Epithelial cell of prostate (primary cell): ENCODE data around the gene F3.

Source experiments
- DNase-seq: peaks from one replicate; pipeline ENCODE4 v3.0.0-alpha.2; 2011; ENCODE audit warnings: low read depth, low spot score
- H3K27ac ChIP-seq: fragments of 450-650 bp; 2 replicates; pipeline ENCODE4 v1.5.1; 2017; ENCODE audit warnings: mild to moderate bottlenecking

F3 gene

GRCh38 chr1:94530373-94530878 lies 11.1 kb downstream of the F3 start:
- H3K27ac ChIP-seq: peak overlapping the region; percentile 96
- DNase-seq: no peak

GRCh38 chr1:94529416-94529815 lies 12.1 kb downstream of the F3 start:
- DNase-seq: no peak
- H3K27ac ChIP-seq: peak overlapping the region; percentile 65

GRCh38 chr1:94528826-94529225 lies 12.7 kb downstream of the F3 start:
- DNase-seq: no peak
- peak overlapping the region; percentile 65 for H3K27ac ChIP-seq

GRCh38 chr1:94528299-94528698 lies 13.3 kb downstream of the F3 start:
- peak overlapping the region; percentile 65 for H3K27ac ChIP-seq
- DNase-seq: peak; percentile 34

- peak; percentile 52 for DNase-seq
These were observed 14.0 kb downstream of the F3 start for GRCh38 chr1:94527447-94528031.

DNA sequence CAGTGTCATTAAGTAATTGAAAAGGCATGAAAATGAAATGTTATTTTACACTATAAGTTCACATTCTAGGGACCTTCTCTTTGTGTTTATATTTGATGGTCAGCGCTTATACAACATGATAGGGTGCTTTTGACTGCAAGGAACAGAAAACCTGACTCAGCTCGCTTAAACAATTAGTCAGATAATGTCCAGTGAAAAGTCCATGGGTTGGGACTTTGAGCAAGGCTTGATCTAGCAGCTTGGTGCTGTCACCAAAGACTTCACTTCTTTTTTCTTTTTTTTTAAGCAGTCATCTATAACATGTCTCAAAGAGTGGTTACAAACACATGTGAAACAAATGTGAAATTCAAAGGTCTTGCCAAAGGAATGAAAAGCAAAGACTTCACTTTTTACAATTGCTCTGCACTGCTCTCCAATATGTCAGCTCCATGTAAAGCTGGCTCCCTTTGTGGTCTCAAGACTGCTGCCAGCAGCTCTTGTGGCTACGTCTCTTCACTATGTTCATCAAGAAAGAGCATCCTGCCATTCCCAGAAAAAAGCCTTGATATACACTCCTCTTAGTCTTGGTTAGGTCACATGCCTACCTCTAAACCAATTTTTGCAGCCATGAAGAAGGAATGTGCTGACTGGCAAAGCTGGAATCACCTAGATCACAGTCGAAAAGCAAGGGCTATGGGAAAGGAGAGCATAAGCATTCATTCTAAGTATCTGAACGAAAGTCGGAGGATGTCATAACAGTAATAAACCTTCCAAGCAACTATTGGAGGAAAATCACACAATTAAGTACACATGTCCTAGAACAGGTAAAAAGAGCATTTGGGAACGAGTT lies 15.2 kb downstream of the F3 start:
- no peak for DNase-seq
- peak overlapping the region; percentile 65 for H3K27ac ChIP-seq

More at GRCh38 chr1:94527447-94528031, 14.0 kb downstream of the F3 start:
- H3K27ac ChIP-seq: peak overlapping the region; percentile 65

- no peak overlapping the region for H3K27ac ChIP-seq
- no peak for DNase-seq
These were observed 17.0 kb downstream of the F3 start for GRCh38 chr1:94524531-94524930.

GRCh38 chr1:94522304-94522703 lies 19.3 kb downstream of the F3 start:
- DNase-seq: no peak
- no peak overlapping the region for H3K27ac ChIP-seq

- DNase-seq: no peak
These were observed 22.2 kb downstream of the F3 start for GRCh38 chr1:94519351-94519750.

DNA sequence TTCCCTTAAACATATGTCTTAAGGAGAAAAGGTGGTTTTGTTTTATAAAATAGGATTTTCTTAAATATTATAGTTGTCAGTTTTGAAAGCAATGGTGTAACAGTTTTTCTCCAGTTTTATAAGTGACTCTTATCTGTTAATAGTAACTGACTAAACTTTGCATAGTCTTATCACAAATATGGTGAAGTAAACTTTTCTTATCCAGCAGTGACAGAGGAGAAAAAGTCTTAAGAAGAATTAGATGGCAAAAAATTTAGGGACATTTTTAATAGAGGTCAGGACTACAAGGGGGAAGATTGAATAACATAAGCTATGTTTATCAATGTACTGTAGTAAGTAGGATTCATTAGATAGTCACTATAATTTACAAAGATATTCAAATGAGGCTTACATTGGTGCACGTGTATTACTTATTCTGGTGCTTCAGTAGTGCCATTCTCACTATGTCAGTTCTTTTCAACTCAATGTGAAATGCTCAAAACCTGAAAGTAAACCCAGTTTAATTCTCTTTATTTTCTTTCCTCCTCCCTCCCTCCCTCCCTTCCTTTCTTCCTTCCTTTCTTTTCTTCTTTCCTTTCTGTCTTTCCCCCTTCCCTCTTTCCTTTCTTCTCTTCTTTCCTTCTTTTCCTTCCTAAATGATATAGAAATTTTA lies 26.1 kb downstream of the F3 start:
- no peak overlapping the region for H3K27ac ChIP-seq
- DNase-seq: no peak

More at GRCh38 chr1:94519351-94519750, 22.2 kb downstream of the F3 start:
- no peak overlapping the region for H3K27ac ChIP-seq

DNA sequence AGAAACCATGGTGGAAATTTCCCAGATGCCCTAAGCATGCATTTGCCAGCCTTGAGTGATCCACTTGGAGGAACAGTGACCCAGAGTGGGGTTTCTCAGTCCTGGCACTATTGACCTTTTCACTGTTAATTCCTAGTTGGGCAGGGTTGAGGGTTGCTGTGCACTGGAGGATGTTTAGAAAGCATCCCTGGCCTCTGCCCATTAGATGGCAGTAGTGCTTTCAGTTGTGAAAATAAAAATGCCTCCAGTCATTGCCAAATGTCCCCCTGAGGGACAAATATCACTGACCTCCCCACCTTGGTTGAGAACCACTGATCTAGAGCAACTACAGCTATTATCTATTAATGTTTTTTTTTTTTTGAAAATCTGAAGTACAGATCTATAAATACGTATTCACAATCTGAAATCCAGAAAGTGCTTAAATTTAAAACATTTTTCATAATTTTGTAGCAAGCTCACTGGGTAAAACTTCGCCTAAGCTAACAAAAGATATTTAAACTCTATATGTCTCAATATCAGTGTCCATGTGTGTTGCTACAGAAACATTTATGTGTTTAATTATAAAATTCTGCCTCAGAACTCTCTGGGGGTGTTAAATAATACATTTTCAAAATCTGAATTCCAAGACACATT lies 27.3 kb downstream of the F3 start:
- no peak overlapping the region for H3K27ac ChIP-seq
- DNase-seq: no peak

GRCh38 chr1:94512816-94513215 lies 28.7 kb downstream of the F3 start:
- no peak for DNase-seq
- H3K27ac ChIP-seq: no peak overlapping the region

GRCh38 chr1:94504601-94505000 lies 37.0 kb downstream of the F3 start:
- H3K27ac ChIP-seq: no peak overlapping the region
- DNase-seq: no peak

DNA sequence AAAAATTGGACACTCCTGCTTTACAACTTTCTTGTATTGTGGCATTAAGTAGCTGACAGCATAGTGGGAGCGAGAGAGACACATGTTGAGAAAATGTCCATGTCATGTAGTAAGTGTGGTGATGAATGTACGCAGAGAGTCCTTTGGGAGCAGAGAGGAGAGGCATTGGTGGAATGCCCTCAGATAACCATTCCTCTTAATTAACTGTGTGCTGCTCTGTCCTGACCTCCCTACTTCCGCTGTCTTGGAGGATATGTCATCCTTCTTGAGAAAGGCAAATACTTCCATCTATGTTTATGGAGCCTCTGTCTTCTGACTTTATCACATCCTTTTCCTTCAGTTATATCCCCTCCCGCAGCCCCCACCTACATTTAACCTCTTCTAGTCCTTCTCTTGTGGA lies 38.4 kb downstream of the F3 start:
- H3K27ac ChIP-seq: no peak overlapping the region
- no peak for DNase-seq

DNA sequence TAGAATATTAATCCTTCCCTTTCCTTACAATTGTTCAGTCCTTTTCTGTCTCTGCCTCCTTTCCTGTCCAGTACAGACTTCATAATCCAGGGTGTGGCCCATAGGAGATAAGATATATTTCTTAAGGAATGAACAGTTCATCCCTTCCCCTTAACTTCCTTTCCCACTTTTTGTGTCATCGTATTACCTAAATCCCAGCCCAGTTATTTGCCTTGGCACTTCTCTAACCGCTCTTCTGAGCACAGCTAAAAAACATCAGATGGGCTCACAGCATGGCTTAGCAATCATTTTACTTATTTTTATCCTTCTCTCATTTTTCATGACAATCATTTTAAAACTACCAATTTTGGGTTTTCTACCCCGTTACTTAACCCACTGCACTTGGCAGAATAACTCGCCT lies 39.6 kb downstream of the F3 start:
- no peak overlapping the region for H3K27ac ChIP-seq
- no peak for DNase-seq

DNA sequence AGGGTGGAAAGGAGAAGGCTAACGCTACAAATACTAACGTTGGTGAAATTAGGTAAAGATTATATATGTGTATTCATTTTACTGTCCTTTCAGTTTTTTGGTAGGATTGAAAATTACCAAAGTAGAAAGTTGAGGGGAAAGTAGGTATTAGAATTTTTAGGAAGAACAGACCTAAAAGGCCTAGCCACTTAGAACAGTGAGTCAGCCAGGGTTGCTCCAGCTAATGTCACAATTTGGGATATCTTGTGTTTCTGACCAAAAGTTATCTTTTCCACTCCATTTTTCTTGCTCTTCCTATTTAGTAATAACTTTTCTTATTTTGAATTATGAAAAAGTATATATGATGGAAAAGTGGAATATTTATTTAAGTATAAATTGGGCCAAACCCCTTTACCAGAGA lies 40.1 kb downstream of the F3 start:
- no peak for DNase-seq
- H3K27ac ChIP-seq: no peak overlapping the region

DNA sequence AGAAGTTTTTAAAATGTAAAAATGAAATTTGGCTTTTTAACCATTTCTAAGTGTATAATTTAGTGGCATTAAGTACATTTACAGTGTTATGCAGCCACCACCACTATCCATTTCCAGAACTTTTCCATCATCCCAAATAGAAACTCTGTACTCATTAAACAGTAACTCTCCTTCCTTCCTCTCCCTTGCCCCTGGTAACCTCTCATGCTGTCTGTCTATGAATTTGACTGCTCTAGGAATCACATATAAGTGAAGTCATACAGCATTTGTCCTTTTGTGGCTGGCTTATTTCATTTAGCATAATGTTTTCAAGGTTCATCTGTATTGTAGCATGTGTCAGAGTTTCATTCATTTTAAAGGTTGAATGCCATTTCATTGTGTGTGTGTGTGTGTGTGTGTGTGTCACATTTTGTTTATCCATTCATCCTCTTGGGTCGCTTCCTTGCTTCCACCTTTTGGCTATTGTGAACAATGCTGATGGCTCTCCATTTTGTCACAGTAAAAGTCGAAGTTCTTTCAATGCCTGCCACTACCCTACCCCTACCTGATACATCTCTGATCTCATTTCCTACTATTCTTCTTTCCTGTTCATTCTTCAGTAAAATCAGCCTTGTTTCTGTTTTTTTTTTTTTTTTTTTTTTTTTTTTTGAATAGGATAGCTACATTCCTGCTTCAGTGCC lies 45.3 kb downstream of the F3 start:
- DNase-seq: no peak
- no peak overlapping the region for H3K27ac ChIP-seq

DNA sequence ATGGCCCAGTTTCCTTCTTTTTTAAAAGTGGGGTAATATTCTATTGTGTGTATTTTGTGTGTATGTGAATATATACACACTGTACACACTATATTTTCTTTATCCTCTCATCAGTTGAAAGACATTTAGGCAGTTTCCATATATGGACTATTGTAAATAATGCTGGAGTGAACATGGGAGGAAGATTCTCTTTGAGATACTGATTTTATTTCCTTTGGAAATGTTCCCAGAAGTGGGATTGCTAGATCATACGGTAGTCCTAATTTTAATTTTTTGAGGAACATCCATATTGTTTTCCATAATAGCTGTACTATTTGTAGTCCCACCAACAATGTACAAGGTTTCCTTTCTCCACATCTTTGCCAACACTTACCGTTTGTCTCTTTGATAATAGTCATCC lies 51.0 kb downstream of the F3 start:
- H3K27ac ChIP-seq: no peak overlapping the region
- DNase-seq: no peak

DNA sequence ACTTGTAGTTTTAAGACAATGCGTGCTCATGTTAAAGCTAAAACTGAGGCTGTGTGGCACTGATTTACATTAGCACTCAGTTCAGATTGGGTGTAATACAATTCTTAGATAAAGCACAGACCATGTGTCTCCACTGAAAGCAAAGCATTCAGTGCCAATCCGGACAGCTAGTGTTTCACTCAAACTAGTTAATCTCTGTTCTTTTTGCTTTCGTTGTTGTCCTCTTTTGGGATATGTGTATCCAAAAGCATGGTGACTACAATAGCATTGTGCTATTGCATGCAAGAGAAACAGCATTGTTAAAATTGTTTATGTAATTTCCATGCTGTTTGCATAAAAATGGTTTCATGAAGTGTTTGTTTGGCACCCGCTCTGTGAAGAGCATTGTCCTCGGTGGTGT lies 54.6 kb downstream of the F3 start:
- H3K27ac ChIP-seq: no peak overlapping the region
- no peak for DNase-seq

- H3K27ac ChIP-seq: no peak overlapping the region
- peak; percentile 51 for DNase-seq
These were observed 60.1 kb downstream of the F3 start for GRCh38 chr1:94481473-94481933.
